ENCODE data around the gene UBE2O. TPM values are rescaled to one million over a fixed set of nuclear protein-coding genes. Genes with fewer than 3 reads are reported as not detected.
A peak's percentile ranks its signal among the peaks of the same experiment; 100 is the strongest.

UBE2O gene
- total RNA-seq, 1 experiment from 2014 or later, result 24.7 TPM

DNA sequence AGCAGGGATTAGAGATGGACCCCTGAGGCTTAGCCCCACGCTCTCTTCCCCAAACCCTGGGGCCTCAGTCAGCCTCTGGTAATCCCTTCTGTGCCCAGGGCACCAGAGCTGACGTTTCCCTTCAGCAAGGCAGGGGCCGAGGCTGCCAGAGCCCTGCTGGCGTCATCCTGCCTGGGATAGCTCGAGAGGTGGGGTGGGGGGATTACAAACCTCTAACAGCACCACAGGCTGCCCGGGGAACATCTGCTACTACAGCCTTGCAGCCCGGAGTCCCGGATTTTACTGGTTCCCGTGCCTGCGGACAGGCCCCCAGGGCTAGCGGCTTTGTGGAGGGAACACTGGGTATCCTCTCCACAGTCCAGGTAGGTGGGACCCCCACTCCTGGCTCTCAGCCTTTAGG, 14.4 kb upstream of the UBE2O start, which contains the start of gene AANAT:
AANAT (plus strand) TSS at position 238 of the 400 bp plus-strand sequence. CDS start 1,144 bp downstream, outside the sequence.
- no peak for DNase-seq (ENCODE audit: low read depth)

- DNase-seq (ENCODE audit: low read depth), result no peak
Observed at GRCh38 chr17:76466775-76467130, 13.8 kb upstream of the UBE2O start.

GRCh38 chr17:76462556-76463290, 9.8 kb upstream of the UBE2O start:
- DNase-seq (ENCODE audit: low read depth), result no peak

GRCh38 chr17:76461765-76462555, 9.0 kb upstream of the UBE2O start:
- no peak for DNase-seq (ENCODE audit: low read depth)

DNA sequence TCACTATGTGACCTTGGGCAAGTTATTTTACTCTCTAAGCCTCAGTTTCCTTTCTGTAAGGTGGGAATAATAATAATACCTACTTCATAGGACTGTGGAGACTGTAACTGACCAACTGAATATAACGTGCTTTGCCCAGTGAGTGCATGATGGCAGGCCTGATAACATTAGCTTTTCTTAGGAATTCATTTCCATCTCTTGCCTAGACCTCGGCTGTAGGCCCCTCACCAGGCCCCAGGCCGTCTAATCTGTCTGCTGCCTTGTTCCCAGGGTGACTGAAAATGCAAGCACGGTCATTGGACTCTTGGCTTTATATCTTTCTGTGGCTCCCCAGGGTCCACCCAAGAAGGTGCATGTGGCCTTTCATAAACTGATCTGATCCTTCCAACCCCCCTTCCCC, 6.7 kb upstream of the UBE2O start:
- no peak for DNase-seq (ENCODE audit: low read depth)

DNA sequence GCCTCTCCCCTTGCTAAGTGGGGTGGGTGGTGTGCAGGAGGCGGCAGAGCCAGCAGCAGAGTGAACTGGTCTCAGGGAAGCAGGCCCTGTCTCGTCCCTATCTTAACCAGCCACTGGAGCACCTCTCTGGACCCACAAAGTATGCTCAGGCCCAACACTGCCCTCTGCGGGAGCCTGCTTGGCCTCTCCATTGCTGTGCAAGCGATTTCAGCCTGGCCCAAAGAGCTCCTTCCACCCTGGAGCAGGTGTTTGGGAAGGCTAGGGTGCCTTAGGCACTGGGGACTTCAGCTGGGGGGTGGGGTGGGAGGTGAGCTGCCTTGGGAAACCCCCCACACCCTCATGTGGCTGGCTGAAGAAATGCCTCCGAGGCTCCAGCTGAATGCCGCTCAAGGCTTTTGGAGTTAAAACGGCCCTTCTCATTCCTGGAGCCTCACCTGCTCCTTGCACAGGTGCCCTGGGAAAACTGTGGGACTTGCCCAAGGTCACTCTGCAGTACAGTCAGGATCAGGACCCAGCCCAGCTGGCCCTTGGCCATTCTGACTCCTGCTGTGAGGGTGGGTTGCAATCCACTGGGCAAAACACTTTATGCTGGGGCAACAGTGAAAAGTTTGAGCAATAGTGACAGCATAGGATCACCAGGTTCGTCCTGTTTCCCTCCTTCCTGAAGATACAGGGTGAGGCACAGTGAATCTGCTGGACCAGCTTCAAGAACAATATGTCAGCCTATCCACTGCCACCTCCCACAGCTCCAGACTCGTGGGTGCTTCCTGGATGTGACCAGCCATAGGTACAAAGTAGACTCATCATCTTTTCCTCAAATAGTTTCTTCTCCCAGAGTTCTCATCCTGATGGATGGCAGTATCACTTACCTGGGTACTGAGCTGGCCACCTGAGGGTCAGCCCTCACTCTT, 5.9 kb upstream of the UBE2O start:
- DNase-seq (ENCODE audit: low read depth), result peak; percentile 64

DNA sequence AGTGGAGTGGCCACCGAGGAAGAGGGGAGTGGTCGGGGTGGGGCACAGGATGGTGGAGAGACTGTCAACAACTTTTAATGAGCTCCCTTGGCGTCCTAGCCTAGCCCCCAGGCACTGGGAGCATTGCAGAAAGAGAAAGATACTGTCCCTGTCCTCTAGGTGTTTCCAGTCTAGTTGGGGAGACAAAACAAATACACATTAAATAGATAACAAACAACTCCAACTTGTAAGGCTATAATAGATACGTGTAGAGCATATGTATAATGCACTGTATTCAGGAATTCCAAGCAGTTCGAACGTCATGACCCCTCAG, 435 bp upstream of the UBE2O start:
- no peak for DNase-seq (ENCODE audit: low read depth)

DNA sequence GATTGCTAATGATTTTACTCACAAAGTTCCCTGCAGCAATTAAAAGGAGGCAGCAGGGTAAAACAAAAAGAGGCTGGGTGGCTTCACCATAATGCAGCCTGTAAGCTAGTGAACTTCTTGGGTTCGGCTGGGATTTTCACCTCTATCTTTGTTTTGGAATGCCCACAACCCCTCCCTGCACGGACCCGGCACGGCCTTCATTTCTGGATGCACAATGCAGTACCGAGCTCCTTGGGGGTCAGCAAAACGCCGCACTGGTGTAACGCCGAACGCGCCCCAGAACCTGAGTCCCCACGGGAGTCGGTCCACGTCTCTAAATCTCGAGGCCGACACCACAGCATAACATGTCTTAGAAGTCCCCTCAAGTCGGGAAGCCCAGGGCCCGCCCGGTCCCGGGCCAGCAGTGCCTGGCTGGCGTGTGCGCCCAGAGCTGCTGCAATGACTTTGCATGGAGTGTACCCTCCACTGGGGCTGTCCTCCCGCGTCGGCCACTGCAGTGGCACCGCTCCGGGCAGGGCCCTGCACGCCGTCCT, 759 bp downstream of the UBE2O start:
- no peak for DNase-seq (ENCODE audit: low read depth)

DNA sequence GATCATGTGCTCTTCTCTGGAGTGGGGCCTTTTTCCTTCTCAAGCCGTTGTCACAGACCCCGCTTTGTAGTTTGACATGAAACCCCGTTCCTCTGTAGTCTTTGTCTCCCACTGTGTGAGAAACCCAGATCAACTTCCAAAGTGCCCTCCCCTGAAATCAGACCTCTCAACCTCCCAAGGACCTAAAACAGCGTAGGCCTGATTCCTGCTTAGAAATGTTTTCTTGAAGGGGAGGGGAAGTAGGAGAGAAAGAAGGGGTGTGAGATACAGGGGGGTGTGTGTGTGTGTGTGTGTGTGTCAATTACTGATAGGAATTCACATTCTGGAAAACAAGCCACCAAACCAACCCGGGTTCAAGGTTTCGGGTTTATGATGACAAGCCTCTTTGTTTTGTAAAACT, 1.4 kb downstream of the UBE2O start:
- DNase-seq (ENCODE audit: low read depth), result no peak

- no peak for DNase-seq (ENCODE audit: low read depth)
Observed at GRCh38 chr17:76449126-76449525, 3.8 kb downstream of the UBE2O start.

- no peak for DNase-seq (ENCODE audit: low read depth)
Observed at GRCh38 chr17:76447931-76448652, 4.9 kb downstream of the UBE2O start.

DNA sequence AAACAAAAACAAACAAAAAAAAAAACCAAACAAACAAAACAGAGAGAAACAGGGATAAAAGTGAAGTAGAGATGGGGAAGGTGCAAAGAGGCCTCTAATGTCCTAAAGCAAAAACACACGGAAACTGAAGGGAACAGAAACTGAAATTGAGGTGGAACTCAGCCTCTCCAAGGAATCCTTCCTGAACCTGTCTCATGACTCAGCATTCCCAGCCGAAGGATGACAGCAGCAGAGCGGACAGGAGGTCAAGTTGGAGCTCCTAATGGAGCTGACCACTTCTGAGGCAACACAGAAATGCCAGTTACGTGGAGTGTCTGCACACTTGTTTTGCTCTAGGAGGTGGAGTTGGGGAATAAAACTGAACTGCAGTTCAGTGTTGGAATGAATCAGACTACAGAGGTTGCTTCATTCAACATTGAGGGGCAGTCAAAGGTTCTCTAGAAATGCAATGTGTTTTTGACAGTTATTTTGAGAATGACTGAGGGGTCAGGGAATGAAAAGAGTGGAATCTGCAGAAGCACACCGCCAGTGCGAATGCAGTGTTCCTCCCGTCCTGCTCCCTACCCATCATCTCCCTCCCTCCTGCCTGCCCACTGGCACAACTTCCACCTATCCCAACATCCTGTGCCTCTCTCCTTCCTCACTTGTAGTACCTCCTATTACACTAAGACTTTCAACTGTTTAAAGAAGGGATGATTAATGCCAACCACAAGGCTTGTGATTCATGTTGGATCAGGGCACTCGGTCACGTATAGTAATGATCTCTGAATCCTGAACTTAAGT, 6.3 kb downstream of the UBE2O start:
- DNase-seq (ENCODE audit: low read depth), result peak; percentile 88

GRCh38 chr17:76445697-76446448, 7.1 kb downstream of the UBE2O start:
- DNase-seq (ENCODE audit: low read depth), result no peak

DNA sequence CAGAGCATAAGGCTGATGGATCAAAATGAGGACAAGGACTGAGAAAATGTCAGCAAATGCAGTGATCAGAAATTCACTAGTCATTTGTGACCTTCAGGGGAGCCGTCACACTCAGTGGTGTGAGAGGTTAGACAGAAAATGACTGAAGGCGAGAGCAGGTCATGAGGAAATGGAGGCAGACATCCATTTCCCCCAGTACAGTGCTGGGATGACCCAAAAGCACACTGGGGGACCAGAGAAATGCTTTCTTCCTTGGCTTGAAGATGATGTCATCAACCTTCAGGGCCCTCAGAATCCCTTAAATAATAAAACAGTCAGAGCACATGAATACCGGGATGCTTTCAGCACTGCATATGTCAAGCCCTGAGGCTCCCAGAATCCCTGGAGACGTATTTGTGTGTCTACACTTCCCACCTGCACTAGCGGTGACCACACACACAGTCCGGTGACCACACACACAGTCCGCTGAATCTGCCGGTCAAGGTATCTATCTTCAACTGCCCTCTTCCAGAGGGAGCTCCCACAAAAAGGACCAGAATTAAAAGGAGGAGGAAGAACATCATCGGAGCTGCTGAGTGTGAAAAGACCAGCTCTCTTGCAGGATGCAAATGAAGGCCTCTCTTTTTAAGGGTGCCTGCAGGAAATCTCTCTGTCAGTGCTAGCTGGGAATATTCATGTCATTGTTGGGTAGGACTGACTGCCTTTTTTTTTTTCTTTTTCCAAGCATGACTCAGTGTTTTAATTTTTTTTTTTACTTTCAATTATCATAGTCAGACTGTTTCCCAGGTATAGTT, 8.2 kb downstream of the UBE2O start:
- no peak for DNase-seq (ENCODE audit: low read depth)

DNA sequence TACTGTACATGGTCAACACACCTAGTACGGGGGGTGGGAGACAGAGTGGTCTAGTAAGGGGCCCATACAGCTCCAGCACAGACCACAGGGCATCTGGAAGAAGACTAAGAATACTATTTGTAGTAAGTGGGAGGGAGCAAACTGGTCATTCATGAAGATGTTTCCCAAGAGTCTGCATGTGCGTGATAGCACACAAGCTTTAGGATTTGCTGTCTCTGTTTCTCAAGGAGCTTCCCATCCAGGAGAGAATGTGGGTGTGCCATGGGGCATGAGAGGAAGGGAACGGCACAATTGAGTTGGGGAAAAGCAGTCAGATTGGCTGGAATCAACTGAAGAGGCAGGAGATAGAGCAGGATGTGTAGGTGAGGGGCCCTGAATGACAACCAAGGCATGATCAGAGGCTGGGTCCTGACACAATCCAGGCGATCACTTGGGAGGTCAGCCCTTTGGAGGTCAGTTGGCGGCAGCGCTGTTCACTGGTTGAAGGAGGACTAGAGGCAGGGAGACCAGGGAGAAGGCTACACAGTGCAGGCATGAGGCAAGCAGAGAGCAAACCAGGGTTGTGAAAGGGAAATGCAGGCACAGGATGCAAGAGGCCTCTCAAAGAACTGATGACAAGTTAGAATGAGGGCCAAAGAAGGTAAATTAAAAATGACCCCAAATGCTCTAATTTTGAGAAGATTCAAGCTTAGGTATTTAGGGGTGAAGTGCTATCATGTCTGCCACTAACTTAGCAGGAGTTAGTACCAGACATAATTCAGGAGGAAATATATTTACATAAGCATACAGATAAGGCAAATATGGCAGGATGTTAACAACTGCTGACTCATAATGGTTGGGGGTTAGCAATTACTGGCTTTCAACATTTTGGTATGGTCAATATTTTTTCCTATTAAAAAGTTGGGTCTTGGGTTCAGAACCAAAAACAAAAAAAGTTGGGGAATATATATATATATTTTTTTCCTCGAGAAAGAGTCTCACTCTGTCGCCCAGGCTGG, 10.3 kb downstream of the UBE2O start:
- DNase-seq (ENCODE audit: low read depth), result no peak

DNA sequence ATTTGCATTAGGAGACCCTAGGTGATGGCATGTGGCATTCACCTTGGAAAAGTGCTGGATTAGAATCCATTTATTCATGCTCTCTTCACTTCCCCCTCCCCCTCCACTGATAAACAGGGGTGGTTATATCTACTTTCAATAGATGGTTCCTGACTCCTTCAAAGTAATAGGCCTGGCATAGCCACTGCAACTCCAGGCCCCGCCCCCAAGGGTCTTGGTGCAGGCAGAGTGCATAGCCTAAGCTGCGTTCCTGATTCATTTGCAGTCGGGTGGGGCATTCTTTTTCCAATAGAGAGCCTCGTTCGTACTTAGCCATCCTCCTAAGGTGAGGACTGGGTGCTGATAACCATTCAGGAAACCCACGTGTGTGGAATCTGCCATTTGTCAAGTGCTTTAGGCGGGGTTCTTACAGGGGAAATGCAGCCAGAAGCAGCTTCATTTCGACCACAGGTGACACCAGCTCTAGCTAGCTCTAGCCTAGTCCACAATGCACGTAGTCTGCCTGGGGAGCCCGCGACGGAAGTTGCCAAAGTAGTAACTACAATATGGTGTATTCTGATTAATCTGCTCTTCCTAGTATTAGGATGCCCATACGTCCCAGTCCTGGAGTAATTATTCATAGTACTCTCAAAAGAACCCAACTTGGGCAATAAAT, 11.1 kb downstream of the UBE2O start:
- DNase-seq (ENCODE audit: low read depth), result no peak

GRCh38 chr17:76440751-76441362, 12.1 kb downstream of the UBE2O start:
- no peak for DNase-seq (ENCODE audit: low read depth)
